LHCN-M2 (cell line): Measurements from ENCODE around the gene TFIP11. TPM values are rescaled to one million over a fixed set of nuclear protein-coding genes. Genes with fewer than 3 reads are reported as not detected.
A peak's percentile ranks its signal among the peaks of the same experiment; 100 is the strongest.

Experiments
- DNase-seq: peaks from one replicate; pipeline ENCODE4 v3.0.0-alpha.2; 2012; ENCODE audit warnings: low read depth
- polyA plus RNA-seq: library from polyadenylated mRNA; unstranded; fragments of >200 nt; gene quantifications from one replicate; pipeline ENCODE4 v1.2.1, GENCODE V29; 2012; ENCODE audit warnings: missing spikeins
- total RNA-seq: library from RNA; depleted of rRNA; stranded (reverse); fragments of >200 nt; gene quantifications from 2 replicates; pipeline ENCODE4 v1.2.3, GENCODE V29; 2014; rRNA removed

Gene TFIP11
- 28.3 and 28.5 TPM in 2 replicates for total RNA-seq
- polyA plus RNA-seq: 24.6 TPM

DNA sequence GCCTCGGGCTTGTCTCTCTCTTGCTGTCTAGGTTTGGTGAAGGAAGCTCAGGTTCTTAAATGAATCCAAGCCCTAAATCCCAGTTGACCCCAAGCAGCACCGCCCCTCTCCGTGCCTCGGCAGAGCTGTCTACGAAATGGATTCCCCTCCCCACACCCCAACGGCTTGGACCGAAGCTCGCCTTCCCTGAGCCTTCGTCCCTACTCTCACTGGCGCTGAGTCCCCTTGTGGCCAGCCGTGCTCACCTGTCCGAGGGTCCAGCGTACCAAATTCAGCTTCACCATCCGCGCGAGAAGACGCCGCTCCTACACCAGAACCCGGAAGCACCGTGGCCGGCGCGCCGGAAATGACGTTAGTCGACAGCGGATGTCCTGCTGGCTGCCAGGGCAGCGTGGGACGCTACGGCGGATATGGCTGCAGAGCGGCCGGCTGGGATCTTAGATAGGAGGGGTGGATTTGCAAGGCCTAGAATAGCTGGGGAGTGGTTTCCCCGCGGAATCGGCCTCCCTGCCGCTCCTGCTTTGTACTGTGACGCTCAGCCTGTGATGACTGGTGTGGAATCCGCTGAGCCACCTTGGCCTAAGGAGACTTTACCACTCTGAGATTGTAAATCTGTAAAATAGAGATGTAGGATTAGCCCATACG lies at the start of gene TFIP11:
Gene TFIP11, minus strand, starts transcription at position 325 of the 645 bp plus-strand sequence. CDS start 2,201 bp downstream, outside the sequence.
- DNase-seq: peak; percentile 84

- DNase-seq: no peak
Measured at GRCh38 chr22:26561756-26562417, 49.6 kb upstream of the TFIP11 start.

DNA sequence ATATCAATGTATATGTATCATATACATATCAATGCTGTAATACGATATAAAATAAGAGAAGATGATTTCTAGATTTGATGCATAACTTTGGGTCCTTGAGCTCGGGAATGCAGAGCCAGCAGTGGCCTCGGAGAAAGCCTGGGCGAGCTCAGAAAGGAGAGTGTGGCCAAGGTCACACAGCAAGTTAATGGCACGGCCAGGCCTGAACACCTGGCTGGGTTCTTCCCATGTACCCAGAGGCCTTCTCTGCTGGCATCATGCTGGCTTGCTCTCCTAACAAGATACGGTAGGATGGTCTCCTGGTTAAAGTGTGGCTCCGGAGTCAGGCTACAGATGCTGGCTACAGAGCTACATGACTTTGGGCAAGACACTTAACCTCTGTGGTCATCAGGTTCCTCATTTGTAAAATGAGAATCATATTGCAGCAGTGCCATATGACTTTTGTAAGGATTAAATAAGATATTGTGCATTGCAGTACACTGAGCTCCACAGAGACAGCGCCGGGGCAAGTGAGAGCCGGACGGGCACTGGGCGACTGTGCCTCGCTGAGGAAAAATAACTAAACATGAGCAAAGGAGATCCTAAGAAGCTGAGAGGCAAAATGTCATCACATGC lies 47.8 kb upstream of the TFIP11 start:
- DNase-seq: no peak

DNA sequence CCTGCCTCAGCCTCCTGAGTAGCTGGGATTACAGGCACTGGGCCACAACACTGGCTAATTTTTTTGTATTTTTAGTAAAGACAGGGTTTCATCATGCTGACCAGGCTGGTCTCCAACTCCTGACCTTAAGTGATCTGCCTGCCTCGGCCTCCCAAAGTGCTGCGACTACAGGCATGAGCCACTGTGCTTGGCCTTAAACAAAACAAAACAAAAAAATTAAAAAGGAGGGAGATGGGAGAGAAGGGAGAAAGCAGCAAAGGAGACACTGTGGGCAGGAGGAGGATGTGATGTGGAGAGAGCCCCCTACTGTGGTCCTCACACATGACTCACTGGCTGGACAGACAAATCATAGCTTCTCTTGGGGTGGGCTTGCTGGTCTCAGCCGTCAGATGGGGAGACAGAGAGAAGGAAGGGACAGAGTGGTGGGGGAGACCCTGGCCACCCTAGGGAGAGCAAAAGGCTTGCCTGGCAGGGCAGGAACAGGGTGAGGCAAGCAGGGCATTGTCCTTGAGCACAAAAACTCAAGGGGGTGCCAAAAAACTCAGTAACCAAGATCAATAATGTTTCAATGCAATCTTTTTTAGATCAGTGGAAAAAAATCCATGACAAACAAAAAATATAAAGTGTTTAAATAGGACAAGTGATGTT lies 46.1 kb upstream of the TFIP11 start:
- DNase-seq: no peak

DNA sequence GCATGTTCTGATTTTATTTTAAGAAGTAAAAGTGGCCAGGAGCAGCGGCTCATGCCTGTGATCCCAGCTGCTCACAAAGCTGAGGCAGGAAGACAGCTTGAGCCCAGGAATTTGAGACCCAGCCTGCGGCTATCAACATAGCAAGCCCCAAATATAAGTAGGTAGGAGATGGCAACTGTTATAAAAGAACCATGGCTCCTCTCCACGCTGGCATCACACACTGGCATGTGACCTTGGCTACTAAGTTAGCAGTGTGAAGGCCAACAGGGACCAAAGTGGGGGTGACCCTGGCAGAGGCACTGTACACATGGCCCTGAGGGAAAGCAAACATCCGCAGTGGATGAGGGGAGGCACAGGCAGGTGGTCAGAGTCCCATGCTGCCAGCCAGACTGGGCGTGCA lies 44.6 kb upstream of the TFIP11 start:
- DNase-seq: no peak

GRCh38 chr22:26555478-26555877 lies 43.2 kb upstream of the TFIP11 start:
- DNase-seq: no peak

- no peak for DNase-seq
Measured at GRCh38 chr22:26554956-26555355, 42.7 kb upstream of the TFIP11 start.

DNA sequence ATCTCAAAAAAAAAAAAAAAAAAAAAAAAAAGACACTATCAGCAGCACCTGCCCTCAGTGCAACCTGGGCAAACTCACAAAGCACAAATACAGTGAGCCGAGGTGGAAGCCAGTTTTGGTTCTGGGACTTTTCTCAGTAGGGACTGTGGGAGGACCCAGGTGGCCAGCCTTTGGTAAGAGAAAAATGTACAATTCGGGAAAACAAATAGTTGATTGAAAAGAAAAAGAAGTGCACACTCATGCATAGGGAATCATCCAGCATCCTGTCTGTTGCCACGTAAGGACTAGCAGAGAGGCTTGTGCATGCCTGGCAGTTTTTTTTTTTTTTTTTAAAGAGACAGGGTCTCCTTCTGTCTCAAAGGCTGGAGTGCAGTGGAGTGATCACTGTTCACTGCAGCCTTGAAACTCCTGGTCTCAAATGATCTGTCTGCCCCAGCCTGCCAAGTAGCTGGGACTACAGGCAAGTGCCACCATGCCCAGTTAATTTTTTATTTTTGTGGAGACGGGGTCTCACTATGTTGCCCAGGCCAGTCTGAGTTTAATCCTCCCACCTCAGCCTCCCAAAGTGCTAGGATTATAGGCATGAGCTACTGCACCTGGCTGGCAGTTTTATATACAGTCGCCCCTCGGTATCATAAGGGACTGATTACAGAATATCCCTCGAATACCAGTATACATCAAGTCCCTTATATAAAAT lies 40.9 kb upstream of the TFIP11 start:
- DNase-seq: peak; percentile 75

GRCh38 chr22:26552466-26552865 lies 40.2 kb upstream of the TFIP11 start:
- DNase-seq: no peak

- no peak for DNase-seq
Measured at GRCh38 chr22:26551568-26551967, 39.3 kb upstream of the TFIP11 start.

DNA sequence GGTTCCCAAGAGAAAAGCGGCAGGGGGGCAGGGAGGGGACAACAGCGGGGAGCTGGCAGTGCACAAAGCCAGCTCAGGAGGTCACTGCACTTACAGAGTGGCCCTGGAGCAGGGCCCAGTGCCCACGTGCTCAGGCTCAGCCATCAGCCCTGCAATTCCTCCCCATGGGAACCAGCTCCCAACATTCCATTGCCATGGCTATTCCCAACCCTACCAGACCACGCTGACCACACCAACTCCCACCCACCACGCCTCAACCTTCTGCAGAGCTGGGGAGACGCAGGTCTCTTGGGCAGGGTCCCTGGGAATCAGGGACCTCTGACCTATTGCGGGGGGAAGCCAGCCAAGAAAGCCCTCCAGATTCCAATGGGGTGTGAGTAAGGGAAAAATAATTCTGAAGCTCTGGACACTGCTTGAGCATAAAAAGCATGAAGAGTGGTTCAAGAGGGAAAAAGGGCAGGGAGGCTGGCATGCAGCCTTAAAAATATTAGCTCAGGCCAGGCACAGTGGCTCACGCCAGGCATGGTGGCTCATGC lies 38.3 kb upstream of the TFIP11 start:
- peak; percentile 92 for DNase-seq

- no peak for DNase-seq
Measured at GRCh38 chr22:26549902-26550497, 37.7 kb upstream of the TFIP11 start.

DNA sequence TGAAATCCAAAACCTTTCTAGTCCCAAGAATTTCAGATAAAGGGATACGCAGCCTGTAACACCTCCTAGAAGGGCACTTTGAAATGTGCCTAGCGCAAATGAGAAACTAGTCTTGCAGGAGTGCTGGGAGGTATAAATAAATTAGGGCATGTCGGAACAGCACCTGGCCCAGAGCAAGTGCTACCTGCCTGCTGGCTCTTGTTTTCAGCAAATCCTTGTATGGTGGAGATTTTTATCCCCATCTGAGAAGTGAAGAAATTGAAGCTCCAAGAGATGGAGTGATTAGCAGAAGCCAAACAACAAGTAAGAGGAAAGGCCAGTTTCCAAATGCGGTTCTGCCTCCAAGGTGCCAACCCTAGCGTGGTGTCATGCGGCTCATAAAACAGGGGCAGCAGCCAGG lies 36.7 kb upstream of the TFIP11 start:
- DNase-seq: no peak

DNA sequence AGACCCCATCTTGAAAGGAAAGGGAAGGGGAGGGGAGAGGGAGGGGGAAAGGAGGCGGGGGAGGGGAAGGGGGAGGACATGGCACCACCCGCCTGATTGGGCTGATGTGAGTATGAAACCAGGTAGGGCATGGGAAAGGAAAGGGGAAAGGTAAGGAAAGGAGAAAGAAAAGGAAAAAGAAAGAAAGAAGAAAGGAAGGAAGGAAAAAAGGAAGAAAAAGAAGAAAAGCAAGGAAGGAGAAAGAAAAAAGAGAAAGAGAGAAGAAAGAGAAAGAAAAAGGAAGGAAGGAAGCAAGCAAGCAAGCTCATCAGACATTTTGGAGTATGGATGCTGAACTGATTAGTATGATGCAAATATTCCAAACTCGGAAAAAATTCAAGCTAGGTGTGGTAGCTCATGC lies 36.0 kb upstream of the TFIP11 start:
- DNase-seq: no peak

GRCh38 chr22:26547837-26548236 lies 35.6 kb upstream of the TFIP11 start:
- no peak for DNase-seq

DNA sequence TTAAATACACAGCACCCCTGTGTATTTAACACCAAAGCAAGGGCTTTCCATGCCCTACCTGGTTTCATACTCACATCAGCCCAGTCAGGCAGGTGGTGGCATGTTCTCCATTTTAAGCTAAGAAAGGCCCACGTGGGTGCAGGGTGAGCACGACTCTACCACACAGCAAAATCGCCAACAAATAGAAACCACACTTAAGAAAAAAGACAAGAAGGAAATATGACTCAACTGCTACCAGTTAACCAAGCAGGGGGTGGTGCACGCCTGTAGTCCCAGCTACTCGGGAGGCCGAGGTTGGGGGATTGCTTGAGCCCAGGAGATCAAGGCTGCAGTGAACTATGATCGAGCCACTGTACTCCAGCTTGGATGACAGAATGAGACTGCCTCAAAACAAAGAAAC lies 35.2 kb upstream of the TFIP11 start:
- no peak for DNase-seq

DNA sequence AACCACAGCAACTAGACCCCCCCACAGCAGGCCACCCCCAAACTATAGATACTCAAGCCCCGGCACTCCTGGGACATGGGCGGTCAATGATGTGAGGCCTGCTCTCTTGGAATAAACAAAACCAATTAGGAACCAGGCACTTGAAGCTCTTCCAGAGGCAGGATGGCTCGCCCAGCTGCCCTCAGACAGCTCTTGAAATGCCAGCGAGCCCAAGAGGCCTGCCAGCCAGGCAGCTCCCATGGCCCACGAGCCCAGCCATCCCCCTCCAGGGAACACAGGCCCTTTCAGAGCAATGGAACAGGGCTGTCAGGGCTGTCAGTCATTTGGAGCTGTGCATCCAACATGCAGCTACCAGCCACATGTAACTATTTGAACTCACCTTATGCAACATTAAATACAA lies 34.0 kb upstream of the TFIP11 start:
- DNase-seq: no peak

GRCh38 chr22:26545827-26546226 lies 33.6 kb upstream of the TFIP11 start:
- no peak for DNase-seq

DNA sequence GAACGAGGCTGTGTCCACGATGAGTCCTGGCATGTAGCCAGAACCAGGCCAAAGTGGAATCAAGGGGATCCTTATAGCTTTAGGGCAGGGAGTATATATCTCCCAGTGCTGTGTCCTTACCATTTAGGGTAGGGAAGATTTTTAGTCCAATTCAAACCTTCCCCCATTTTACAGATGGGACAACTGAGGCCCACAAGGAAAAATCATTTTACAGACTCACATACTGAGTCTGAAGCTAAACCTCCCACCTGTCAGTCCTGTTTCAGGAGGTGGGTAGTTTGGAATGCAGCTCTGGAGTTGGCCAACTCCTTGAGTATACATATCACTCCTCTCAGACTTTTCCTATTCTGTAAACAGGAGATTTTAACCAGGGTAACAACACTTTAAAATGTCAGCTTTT lies 33.1 kb upstream of the TFIP11 start:
- no peak for DNase-seq

DNA sequence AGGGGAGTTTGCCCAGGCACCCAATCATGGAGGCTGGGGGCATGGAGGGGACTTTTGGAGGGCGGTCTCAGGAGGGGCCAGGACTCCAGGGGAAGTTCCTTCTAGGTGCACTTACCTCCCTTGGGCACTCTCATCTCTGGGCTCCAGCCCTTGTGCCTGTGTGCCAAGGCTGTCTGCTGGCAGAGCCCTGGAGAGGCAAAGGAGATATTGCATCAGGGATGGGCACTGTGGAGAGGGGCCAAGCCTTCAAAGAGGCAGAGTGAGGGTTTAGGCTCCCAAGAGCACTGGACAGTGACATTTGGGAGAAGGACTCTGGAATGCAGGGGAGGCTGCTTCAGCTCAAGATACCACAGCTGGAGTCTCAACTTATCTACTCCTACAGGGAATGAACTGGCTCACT lies 32.2 kb upstream of the TFIP11 start:
- no peak for DNase-seq

DNA sequence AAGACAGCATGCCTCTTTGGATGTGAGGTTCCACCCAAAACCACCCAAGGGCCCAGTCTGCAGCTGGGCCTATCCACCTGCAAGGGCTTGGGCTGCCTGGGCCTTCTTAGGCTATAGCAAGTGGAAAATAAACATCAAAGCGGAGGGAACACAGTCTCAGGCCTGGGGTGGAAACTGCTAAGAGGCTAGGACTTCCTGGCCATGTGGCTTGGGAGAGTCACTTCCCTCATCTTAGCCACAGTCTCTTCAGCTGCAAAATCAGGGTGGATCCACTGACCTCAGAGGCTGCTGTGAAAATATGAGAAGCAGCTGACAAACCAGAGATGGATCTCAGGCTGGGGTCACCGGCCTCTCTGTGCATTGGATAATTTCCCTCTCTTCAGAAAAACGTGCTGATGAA lies 30.6 kb upstream of the TFIP11 start:
- DNase-seq: peak; percentile 32
